GM19240 (cell line): ENCODE measurements around the gene SDHAF1.

ENCODE experiments used
- DNase-seq: peaks from one replicate; pipeline ENCODE4 v3.0.0; 2011; ENCODE audit warnings: low spot score; ENCODE audit not compliant: insufficient read length

The SDHAF1 gene

GRCh38 chr19:35986664-35987570 is 8.1 kb upstream of the SDHAF1 start:
- DNase-seq, result no peak

GRCh38 chr19:35987571-35987896 is 7.5 kb upstream of the SDHAF1 start:
- DNase-seq, result no peak

GRCh38 chr19:35988824-35989223 is 6.2 kb upstream of the SDHAF1 start:
- DNase-seq, result no peak

GRCh38 chr19:35990156-35990555 is 4.8 kb upstream of the SDHAF1 start:
- DNase-seq, result no peak

- DNase-seq, result no peak
These were observed 3.9 kb upstream of the SDHAF1 start for GRCh38 chr19:35990771-35991730.

GRCh38 chr19:35991731-35992450 is 3.1 kb upstream of the SDHAF1 start:
- no peak for DNase-seq

- no peak for DNase-seq
These were observed 1.9 kb upstream of the SDHAF1 start for GRCh38 chr19:35992907-35993765.

- no peak for DNase-seq
These were observed 927 bp upstream of the SDHAF1 start for GRCh38 chr19:35993923-35994598.

- no peak for DNase-seq
These were observed 1.8 kb downstream of the SDHAF1 start for GRCh38 chr19:35996777-35997176.

GRCh38 chr19:36001605-36002004 is 6.6 kb downstream of the SDHAF1 start:
- DNase-seq, result no peak

- DNase-seq, result no peak
These were observed 8.3 kb downstream of the SDHAF1 start for GRCh38 chr19:36003284-36003683.

- DNase-seq, result no peak
These were observed 12.0 kb downstream of the SDHAF1 start for GRCh38 chr19:36006955-36007354.

GRCh38 chr19:36008336-36008978 is 13.5 kb downstream of the SDHAF1 start, which contains the start of gene SYNE4:
Gene SYNE4 (minus strand): TSS chr19:36008813. CDS start chr19:36008681, 132 bp downstream.
- no peak for DNase-seq

- DNase-seq, result no peak
These were observed 14.2 kb downstream of the SDHAF1 start for GRCh38 chr19:36009220-36009619.

- DNase-seq, result no peak
These were observed 14.8 kb downstream of the SDHAF1 start for GRCh38 chr19:36009633-36010379.

- no peak for DNase-seq
These were observed 15.4 kb downstream of the SDHAF1 start for GRCh38 chr19:36010402-36010801.

GRCh38 chr19:36013280-36014011 is 18.5 kb downstream of the SDHAF1 start:
- no peak for DNase-seq
